ENCODE data around the gene LRMDA.

Gene LRMDA

DNA sequence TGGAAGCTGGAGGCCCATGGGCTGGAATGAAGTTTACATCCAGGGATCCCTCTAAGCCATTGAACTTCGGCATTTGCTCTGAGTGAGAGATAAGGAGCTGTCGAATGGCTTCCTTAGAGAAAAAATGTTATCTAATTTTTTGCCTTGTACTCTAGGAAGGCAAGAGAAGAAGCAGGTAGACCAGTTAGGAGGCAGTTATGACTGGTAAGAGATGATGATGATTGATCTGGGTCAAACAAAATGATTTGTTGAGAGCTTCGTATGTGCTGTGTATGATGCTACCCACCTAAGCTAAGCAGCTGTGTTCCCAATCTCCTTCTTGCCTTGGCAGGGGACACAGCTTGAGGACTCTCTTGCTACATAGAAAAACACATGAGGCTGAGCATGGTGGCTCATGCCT lies 370.2 kb downstream of the LRMDA start:
- DNase-seq = no peak

DNA sequence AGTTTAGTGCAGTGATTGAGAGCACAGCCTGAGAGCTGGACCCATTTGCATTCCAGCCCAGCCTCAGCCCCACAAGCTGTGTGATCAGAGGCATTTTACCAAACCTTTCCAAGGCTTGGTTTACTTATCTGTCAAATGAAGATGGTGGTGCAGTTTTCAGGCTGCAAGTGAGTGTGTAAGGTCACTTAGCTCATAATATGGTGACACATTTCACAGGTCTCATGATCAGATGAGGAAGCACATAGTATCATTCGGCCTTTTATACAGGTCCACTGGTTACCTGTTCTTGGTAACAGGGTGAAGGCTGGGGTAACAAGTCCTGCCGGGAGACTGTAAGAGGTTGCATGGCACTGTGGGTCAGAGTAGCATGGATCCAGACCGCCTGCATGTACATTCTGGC lies 371.7 kb downstream of the LRMDA start:
- DNase-seq = no peak

DNA sequence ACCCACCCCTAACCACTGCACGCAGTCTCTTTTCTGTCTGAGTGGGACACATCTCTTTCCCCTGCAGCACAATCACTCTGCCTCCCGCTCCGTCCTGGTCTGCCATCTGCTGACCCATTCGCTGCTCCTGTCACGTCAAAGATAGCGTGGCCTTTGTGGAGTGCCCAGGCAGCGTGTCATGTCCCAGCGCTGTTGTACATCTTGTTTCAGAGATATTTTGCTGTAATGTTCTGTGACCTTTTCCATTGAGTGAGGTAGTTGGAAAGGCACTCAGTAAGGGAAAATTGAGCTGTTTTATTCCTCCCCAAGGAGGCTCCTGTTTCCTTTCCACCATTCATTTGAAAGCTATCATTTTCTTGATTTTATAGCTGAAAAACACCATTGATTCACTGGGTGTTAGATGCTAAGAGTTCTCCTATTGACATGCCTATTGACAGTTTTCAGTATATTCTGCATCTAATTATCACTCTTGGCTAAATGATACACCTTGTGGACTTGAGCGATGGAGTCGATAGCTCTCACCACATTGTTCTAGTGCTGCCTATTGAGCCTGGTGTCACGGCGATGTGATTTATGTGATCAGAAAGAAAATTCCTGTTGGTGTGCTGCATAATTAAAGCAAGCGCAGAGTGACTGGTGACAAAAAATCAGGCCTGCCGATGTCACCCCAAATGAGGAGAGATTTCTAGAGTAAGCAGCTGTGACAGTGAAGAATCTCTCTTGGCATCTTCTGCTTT lies 372.6 kb downstream of the LRMDA start:
- DNase-seq = no peak

DNA sequence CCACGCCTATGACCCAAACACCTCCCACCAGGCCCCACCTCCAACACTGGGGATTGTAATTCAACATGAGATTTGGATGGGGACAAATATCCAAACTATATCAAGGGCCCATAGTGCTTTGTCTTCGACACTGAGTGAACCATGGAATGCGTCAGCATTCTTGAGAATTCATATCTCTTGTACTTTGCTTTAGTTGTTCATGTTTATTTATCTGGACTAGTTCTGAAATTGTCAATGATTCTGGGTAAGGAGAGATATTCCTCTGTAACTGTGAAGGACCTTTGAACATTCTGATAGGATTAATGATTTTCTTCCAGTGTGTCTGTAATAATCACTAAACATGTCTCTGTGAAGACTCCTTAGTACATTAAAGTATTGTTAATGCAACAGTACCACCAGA lies 374.8 kb downstream of the LRMDA start:
- DNase-seq = no peak

DNA sequence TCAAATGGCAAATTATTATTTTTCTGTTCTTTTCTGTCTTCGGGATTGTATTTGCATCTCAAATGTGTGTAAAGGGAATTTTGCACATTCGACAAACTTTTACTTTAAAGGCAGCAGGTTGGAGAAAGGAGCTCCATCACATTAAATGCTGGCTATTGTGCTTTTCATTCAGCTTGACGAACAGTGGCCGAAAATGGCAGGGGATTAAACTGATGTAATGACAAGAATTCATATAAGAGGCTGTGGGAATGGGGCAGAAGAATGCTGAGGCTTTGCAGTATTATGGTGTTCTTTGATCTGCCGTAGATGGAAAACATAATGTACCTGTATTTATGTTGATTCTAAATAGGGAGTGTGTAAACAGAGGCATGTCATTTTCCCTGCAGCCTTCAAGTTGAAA lies 376.0 kb downstream of the LRMDA start:
- no peak for DNase-seq

DNA sequence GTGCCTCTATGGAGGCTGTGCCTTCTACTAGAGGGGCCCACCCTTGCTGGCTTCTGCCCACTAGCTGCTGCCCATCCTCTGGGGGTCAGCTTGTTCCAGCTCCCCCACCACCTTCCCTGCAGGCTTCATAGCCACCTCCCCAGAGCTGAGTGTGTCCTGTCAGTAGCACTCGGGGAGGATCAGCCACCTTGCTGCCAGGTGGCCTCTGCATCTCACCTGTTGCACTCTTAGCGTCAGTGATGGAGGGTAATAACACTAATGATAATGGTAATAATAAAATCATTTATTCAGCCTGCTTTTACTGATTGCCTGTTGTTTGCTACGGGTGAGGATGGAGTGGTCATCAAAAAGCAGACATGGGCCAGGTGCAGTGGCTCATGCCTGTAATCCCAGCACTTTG lies 377.6 kb downstream of the LRMDA start:
- DNase-seq = no peak

DNA sequence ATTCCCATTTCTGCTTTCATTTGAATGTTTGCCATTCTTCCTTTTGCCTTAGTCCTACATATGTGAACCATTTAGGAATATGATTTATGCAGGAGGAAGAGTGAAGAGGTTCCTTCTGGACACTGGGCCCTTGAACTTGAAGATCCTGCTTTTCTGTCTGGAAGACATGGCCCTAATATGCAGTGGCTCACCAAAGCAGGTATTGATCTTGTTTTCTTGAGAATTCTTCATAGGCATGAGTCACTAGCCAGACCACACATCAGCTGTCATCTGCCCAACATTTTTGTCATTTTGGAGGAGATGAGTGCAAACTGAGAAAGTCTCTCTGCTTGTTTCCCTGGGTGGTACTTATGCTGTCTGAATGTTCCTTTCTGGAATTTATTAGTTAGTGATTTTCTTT lies 382.6 kb downstream of the LRMDA start:
- no peak for DNase-seq

DNA sequence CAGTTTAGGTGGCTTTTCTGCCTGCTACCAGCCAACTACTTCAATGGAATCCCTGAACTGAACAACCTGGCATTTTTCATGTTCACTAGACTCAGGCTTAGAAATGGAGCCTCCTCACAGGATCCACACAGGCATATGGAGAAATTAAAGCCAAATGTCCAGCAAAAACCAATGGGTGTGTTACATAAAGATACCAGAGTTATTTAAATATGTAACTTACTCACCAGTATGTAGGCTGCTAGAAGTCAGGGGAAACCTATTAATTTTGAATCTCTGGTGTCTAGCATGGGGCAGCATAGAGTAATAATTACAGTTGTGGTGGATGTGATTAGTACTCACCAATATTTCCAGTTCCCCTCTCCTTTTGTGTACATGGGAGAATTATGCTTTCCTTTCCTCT lies 383.6 kb downstream of the LRMDA start:
- no peak for DNase-seq

DNA sequence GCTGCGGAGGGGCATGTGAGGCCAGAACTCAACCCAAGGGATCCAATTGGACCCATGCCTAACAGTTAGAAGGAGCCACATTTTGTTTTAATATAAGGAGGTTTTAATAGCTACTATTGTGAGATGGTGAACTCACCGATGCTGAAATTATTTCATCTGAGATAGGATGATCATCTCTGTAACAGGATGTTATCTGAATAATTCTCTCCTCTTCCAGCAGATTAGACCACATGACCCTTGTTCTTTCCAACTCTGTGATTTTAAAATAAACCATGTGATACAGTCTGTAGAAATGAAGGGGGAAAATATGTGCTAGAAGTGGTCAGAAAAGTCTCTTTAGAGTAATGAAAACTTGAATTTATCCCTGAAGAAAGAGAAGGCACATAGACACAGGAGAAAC lies 385.8 kb downstream of the LRMDA start:
- no peak for DNase-seq

DNA sequence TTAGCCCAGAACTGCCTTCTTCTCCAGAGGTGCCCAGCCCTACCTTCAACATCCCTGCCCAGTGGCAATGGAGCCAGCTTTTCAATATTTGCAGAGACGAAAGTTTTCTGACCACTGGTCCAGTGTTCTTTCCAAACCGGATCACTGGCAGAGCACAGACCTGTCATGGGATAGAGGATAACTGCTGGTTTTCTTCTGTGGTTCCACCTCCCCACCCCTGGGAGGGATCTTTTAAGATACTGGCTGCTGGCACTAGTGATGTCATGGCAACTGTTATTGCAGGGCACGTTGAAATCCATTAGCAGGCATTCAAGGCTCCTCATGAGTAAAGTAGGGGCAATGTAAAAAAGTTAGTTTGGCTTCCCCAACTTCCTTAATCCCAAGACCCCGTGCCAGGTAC lies 387.1 kb downstream of the LRMDA start:
- DNase-seq = no peak

DNA sequence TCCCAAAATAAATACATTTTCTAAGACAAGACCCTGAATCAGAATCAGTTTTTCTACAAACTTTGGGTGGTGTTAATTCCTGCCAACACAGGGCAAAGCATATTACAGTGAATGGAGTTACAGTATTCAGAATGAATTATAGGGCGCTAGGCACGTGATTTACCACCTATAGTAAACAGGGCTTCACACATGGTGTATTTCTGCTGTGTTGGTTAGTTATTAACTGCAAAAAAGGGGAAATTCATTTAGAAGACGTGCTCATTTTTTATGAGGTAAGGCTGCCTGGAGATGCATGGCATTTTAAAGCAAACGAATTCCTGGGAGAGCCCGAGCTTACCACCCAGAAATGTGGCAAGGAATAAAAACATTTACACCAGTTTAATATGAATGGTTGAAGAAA lies 393.8 kb downstream of the LRMDA start:
- DNase-seq = no peak

DNA sequence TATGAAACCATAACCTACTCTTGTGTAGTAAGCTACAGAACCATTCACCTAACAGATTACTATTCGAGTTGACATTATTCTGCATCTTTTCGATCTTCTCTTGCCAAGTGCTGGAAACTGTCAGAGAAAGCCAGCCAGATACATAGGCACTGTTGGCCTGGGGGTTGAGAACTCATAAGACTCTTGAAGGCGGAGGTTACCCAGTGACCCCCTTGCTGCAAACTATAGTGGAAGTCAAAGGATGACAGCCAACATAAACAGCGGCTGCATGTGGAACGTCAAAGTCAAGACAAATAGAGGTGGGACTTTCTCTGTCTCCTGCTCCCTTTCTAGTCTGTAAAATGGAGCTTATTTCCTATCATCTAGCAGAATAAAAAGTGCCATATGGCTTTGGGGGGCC lies 394.2 kb downstream of the LRMDA start:
- DNase-seq = no peak

DNA sequence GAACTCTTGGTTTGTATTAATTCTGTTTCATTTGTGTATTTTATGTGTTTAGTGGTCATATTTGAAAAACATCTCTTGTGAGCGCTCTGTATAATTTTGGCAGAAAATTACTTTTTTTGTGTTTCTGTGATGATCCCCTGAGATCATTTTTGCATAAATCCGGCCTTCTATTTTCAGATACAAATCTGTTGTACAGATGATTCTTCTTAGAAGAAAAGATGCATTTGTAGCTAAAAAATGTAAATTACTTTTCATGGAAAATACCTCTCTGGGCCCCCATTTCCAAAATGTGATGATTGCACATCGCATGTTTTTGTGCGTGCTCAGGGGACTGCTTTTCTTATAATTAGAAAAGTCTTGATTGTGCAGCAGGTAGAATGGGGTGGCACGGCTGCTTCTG lies 395.4 kb downstream of the LRMDA start:
- DNase-seq = no peak

DNA sequence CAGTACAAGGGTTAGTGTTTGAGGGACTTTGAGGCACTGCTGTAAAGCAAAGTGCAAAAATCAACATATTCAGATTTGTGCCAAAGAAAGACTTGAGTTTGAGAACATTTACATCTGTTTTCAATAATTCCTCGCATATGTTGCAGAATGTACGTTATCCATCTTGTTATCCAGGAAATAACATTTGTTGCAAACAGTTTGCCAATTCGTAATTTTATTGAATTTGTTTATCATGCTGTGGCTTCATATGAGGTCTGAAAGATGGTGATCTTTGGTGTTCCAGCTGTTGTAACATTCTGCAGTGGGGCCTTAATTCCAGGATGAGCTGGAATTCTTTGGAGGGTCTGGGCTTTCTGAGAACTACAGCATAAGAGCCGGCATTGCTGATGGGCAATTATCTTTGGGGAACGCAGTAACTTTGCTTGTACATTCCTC lies 396.2 kb downstream of the LRMDA start:
- no peak for DNase-seq

DNA sequence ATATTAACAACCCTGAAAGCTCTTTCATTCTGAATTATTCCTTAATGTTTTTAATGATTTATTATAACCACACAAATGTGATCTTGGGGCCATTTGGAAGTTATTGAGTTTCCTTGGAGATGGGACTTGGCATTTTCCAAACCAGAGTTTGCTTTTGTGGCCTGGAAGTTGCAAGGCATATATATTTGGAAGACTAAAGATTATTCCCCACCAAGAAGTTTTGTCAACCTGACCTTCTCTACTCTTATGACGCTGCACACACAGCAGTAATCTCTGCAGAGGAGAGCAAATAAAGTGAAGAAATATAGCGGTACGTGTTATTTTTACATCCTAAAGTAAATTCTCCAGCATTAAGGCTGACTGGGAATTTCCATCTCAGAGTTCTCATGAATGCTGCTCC lies 397.0 kb downstream of the LRMDA start:
- DNase-seq = no peak

DNA sequence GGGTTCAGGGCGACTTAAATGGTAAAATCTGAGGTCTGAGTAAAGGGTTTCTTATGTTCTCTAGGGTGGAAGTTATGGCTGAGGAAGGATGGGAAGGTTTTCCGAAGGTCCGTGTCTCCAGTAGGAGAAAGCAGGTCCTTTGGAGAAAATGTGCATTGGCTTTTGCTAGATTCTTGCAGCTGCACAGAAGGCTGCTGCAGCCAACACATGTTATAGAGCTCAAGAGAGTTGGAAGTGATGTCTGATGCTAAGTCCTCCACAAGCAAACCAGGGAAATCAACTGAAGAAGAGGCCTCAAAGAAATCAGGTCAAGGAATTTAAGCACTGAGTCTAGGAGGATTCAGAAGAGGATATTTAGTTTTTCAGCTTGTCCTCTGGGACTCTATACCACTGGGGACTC lies 404.6 kb downstream of the LRMDA start:
- DNase-seq = no peak

DNA sequence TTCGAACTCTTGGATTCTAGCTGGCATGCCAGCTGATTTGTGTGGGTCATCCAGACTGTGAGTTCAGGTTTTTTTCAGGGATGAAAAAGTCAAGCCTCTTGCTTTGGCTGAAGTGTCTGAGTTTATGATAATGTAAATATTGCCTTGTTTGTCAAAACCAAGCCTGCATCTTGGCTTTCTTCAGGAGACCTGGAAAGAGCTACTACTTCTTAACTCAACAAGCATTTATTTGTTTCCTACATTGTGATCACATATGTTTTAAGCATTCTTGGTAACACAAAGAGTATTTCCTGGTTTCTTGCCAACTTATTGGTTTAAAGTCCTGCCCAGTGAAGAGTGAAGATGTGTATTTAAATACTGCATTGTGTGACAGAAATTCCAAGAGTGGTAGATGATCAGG lies 407.1 kb downstream of the LRMDA start:
- no peak for DNase-seq

DNA sequence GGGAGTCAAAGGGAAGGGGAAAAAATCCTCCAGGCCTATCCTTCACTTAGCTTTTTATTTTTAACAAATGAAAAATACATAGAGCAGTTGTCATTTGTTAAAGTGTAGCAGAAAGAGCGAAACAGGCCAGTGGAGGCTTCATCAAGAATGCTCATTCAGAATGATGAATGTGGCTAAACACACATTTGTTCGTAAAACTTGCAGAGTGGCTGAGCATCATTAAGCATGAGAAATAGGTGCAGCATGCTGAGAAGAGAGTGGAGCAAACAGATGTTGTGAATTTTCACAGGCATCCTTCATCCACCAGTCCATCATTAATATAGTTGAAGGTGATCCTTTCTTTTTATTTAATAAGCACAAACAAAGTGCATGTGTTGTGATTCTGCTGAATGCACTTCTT lies 407.6 kb downstream of the LRMDA start:
- DNase-seq = no peak

DNA sequence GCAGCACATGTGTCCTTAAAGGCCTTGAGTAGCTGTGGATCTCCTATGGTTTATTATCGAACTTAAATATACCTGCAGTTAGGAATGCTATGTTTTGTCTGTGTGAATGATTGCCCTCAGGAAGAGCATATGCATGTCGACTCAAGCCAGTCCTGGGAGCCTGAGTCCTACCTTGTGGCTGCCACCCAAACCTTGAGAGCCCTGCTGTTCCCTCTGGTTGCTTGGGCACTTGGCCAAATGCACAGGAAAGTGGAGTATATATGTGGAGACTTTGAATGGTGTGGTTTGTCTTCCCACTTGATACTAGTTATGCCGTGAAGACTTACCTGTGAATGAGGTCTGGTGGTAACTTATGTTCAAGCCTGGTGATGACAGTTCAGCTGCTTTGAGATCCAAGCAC lies 409.8 kb downstream of the LRMDA start:
- no peak for DNase-seq

DNA sequence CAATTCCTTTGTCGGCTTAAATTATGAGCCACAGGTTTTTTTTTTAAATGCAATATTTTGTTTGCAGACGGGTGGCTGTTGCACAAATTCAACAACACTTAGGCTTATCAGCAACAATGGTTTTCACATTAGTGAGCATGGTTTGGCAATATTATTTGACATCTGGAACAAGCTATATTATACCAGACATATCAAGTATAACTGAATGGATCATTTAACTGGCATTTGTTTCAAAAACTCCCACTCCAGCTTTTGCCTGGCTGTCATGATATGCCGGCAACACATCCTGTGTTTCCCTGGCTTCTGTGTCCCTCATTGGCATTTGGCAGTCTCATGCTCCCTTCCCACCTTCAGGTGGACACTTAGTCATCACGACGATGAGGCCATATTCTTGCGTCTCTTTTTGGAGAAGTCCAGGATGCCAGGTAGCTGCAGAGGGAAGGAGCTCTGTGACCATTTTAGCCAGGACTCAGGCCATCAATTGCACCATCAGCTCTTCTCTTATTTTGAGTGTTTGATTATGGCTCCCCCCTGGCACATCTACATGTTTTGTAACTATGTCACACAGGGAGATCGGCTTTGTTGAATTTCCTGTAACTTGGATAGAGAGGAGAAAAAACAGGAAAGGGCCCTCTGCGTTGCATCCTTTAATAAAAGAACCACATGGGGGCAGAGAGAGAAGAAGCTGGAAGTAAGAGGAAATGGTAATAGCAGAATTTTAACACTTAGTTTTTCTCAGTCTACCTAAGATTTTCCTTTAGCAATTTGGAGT lies 413.9 kb downstream of the LRMDA start:
- no peak for DNase-seq

DNA sequence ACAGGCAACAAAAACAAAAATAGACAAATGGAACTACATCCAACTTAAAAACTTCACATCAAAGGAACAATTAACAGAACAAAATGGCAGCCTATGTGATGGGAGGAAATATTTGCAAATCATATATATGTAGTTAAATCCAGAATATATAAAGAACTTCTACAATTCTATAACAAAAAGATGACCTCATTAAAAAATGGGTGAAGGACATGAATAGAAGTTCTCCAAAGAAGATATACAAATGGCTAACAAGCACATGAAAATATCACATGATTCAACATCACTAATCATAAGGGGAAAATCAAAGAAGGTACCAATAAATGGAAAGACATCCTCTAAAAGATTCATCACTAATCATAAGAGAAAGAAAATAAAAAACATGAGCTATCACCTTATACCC lies 416.1 kb downstream of the LRMDA start:
- DNase-seq = no peak

DNA sequence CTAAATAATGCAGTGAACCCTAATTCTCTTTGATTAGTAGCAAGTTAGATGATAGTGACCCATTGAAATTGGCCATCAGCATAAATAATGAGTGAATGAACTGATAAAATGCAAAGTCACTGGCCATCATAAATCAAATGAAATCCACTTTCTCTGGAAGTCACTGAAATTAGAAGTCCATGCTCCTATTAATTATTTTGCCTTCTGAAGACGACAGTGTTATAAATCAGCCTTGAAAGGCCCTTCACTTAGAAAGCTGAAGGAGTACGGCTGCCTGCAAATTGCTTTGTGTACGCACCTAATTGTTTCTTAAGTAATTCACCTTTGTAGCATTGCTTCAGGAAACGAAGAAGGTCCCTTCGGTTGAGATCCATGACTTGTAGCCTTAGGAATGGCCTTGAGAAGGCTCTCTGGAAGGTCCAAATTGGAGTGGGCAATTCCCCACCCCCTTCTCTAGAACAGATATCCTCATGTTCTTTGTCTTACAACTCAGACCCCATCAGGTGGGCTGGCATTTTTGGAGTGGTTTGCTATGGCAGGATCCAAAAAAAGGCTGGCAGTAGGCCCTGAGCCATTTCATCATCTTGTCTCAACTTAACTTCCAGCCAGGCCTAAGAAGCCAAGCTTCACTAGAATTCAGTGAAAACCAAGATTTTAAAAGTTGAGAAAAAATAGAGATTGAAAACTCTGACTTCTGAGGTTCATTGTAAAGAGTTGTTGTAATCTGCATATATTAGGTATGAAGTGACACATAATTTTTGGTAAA lies 420.3 kb downstream of the LRMDA start:
- DNase-seq = no peak

DNA sequence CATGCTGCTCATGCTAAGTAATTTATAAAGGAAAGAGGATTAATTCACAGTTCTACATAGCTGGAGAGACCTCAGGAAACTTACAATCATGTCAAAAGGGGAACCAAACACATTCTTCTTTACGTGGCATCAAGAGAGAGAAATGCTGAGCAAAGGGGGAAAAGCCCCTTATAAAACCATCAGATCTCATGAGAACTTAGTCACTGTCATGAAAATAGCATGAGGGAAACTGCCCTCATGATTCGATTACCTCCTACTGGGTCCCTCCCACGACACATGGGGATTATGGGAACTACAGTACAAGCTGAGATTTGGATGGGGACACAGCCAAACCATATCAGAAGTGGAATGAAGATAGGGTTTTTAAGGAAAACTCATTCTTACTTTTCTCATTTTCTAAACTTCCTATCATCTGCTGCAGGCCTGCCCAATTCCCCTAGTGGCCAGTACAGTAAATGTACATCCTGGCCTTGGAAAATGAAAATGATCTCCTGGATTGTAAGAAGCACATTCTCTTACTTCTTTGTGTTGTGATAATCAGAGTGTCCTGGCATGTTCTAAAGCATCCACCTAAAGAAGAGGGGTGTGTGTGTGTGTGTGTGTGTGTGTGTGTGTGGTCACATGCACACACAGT lies 421.5 kb downstream of the LRMDA start:
- no peak for DNase-seq

All from NCI-H1048 (cell line).